ENCODE data around the gene HSDL2.
A peak's percentile ranks its signal among the peaks of the same experiment; 100 is the strongest.
"Not testable (repeated sequence)": the region's sequence is repeated elsewhere in the genome, so short reads cannot be mapped to it uniquely, and the experiment has no call there.

HSDL2 gene

DNA sequence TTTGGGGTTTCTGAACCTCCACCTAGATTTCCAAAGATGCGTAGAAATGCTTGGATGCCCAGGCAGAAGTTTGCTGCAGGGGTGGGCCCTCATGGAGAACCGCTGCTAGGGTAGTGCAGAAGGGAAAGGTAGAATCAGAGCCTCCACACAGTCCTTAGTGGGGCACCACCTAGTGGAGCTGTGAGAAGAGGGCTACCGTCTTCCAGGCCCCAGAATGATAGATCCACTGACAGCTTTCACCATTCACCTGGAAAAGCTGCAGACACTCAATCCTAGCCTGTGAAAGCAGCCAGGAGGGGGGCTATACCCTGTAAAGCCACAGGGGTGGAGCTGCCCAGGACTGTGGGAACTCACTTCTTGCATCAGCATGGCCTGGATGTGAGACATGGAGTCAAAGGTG, 13.3 kb upstream of the HSDL2 start:
- no peak for DNase-seq (ENCODE audit: low spot score)

DNA sequence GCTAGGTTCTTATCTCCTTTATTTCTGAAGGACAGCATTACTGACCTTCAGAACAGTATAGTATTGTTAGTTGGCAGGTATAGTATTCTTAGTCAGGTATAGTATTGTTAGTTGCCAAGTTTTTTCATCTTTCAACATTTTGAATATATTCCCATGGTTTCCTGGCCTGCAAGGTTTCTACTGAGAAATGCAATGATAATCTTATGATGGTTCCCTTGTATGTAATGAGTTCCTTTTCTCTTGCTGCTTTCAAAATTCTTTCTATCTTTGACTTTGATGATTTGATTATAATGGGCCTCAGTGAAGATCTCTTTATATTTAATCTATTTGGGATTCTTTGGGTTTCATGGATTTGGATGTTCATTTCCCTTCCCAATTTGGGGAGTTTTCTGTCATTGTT, 12.4 kb upstream of the HSDL2 start:
- DNase-seq (ENCODE audit: low spot score), result no peak

DNA sequence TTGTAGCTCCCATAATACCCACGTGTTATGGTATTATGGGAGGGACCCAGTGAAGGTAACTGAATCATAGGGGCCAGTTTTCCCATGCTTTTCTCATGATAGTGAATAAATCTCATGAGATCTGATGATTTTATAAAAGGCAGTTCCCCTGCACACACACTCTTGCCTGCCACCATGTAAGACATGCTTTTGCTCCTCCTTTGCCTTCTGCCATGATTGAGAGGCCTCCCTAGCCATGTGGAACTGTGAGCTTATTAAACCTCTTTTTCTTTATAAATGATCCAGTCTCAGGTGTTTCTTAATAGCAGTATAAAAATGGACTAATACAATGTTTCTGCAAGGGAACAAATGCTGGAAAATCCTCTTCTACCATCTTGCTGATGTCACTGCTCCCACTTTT, 10.1 kb upstream of the HSDL2 start:
- no peak for DNase-seq (ENCODE audit: low spot score)

DNA sequence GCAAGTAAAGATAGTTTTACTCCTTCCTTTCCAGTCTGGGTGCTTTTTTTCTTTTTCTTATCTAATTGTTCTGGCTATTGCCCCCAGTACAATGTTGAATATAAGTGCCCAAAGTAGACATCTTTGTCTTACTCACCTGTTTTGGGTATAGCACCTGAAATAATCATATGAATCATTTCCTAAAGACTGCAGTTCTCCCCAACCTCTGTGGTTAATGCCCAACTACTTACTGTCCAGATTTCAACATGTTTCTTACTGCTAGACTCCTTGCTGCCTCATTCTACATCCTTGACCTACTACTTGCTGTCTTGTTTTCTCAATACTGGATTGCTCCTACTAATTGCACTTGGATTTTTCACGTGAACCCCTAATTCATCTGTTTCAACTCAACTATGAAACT, 8.8 kb upstream of the HSDL2 start:
- no peak for DNase-seq (ENCODE audit: low spot score)

DNA sequence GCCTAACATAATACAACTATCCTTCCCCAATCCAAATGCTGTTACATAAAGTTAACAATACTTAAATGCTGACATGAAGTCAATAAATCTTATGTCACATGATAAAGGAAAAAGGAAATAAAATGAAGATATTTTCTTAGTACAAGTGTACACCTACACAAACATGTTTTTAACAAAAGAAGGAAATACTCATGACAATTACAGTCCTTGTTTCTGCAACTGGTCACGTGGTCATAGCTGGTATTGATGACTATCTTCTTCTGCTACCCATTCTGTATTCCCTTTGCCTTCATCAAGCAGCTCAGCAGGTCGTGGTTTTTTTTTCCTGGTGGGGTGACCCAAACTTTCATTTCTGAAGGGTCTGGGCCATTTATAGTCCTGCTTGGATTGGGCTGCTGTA, 6.2 kb upstream of the HSDL2 start:
- not testable (repeated sequence) for DNase-seq (ENCODE audit: low spot score)

DNA sequence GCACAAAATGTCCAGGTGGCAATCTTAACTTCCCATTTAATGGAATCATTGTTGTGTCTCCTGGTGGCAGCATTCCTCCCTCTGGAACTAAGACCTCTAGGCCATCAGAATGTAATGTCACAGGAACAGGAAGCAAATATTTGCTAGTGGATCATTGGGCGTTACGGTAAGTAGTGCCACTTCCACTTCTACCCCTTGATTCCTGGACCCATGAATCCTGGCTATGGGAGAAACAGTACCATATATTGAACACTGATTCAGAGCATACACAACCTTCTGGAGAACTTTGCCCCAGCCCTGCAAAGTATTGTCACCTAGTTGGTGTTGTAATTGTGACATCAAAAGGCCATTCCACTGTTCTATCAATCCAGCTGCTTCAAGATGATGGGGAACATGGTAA, 5.7 kb upstream of the HSDL2 start:
- DNase-seq (ENCODE audit: low spot score), result not testable (repeated sequence)

DNA sequence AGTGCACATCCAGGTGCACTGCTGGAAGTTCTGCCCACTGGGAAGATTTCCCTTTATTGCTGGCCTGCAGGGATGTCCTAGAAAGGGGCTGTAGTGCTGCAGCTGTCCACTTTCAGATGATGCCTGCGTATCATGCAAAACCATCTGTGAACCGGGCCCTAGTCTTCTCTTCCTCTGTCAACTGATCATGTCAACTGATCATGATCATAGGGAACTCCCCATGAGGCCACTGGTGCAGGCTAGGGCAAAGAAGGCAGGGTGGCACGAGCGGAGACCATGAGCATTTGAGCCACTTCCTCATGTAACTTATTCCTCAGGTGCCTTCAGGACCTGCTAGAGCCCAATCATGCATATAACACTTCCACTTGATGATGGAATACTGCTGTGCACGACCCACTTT, 4.5 kb upstream of the HSDL2 start:
- DNase-seq (ENCODE audit: low spot score), result no peak

DNA sequence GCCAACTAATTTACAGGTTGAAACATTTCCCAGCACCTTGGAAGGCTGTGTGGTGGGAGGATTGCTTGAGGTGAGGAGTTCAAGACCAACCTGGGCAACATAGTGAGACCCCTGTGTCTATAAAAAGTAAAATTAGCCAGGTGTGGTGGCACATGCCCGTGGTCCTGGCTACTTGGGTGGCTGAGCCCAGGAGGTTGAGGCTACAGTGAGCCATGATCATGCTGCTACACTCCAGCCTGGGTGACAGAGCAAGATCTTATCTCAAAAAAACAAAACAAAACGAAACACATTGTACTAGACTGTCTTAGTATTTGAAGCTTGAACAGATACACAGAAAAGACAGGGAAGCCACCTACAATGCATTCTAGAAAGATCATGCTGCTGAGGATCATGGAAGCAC, 2.8 kb upstream of the HSDL2 start:
- no peak for DNase-seq (ENCODE audit: low spot score)

DNA sequence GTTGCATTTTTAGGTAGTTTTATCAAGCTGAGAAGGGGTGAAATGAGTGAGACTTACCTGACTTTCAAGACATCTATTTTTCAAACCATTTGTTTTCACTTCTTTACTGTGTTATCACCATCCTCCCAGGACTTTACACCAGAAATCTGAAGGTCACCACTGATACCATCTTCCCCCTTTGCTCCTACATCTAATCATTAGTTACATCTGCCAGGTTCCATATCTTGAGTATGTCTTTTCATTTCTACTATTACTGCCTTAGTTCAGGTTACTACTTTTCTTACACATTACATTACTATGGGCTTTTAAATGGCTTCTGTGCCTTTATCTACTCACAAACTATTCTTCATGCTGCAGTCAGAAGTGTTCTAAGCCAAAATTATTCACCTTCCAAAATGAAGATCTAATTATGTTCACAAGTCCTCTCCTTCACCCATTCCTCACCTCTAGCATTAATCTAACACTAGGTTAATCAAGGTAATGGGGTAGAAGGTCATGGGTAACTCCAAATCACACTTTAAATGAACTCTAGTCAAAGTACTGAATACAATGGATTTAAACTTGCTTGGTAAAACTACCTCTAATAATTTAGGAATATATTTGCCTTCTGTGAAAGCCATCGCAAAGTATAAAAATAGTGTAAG, 2.1 kb upstream of the HSDL2 start:
- DNase-seq (ENCODE audit: low spot score), result no peak

DNA sequence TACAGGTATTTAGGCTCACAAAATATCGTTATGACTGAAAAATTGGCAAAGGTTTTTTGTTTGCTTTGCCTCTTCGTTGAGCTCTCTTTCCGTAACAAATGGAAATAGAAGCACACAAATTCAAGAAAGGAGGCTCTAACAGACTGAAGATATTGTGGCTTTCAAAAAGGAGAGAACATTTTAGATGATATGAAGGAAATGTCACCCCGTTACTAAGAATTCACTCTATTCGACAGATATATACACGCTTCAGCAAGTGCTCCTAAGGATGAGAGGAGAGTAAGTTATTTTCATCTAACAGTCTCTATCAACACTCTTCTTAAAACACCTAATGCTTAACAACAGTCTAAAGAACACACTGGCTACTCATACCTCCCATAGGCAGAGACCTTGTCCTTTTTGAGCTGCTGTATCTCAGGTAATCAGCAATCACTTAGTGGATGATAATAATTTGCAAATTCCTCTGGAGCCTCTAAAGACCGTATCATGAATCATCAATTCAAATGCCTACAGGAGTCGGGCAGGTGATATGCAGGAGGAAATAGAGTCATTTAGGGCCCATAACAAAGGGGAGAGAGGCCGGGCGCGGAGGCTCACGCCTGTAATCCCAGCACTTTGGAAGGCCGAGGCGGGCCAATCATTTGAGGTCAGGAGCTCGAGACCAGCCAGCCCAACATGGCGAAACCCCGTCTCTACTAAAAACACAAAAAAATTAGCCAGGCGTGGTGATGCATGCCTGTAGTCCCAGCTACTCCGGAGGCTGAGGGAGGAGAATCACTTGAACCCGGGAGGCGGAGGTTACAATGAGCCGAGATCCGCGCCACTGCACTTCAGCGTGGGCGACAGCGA, 1.4 kb upstream of the HSDL2 start:
- DNase-seq (ENCODE audit: low spot score), result no peak

DNA sequence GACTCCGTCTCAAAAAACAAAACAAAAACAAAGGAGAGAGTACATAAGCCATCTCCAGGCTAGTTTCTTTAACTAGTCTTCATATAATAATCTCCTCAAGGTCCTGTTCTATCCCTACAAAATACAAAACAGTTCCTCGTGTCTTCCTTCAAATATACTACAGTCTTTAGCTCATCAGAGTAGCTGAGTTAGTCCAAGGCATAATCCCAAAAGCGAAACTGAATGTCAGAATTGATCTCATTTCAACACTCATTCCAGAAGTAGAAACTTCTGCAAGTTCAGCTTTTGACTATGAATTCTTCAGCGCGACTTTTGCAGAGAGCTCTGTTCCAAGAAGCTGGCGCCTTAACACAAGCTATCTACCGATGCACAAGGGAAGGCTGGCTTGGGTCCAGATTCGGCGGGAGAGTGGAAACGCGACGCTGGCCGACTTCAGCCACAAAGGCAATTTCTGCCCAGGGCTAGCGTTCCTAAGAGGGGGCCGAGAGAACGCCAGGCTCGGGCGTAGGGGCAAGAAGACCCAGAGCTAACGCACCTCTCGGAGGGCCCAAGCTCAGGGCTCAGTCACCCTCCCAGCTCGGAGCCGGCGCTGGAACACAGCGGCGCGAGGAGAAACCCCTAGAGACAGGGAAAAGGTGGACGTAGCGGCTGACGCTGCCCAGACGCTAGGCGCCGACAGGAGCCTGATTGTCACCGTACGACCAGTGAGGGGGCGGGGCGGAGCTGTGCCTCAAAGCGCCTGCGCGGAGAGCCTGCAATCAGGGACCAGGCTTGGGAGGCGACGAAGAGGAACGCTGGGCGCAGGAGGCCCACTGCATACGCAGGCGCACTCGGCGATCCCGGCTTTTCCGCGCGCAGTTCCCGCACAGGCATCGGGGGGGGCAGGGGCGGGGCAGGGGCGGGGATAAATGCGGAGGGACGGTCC, 469 bp upstream of the HSDL2 start:
- peak; percentile 100 for DNase-seq (ENCODE audit: low spot score)

DNA sequence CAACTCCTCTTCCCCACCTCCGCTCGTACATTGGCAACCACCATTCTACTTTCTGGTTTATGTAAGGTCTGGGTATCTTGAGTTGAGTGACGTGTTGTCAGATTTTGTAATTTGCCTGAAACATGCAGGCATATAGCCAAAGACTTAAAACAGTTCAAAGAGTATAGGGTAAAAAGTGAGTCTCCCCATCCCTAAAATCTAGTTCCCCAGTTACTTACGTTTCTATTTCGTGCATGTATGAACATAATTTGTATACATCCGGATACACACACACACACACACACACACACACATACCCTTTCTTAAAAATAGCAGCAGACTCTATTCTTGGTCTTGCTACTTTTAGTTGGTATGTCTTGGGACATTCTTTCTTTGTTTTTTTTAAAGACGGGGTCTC, 915 bp downstream of the HSDL2 start:
- DNase-seq (ENCODE audit: low spot score), result no peak

DNA sequence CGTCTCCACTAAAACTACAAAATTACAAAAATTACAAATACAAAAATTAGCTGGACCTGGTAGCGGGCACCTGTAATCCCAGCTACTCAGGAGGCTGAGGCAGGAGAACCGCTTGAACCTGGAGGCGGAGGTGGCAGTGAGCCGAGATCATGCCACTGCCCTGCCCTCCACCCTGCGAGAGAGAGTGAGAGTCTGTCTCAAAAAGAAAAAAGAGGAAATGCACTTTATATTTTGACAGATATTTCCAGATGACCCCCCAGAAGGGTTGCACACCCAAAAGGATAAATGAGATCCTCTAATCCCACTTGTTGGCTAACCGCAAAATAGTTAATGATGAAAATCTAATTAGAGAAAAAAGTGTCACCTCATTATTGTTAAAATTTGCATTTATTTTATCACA, 2.2 kb downstream of the HSDL2 start:
- DNase-seq (ENCODE audit: low spot score), result no peak

DNA sequence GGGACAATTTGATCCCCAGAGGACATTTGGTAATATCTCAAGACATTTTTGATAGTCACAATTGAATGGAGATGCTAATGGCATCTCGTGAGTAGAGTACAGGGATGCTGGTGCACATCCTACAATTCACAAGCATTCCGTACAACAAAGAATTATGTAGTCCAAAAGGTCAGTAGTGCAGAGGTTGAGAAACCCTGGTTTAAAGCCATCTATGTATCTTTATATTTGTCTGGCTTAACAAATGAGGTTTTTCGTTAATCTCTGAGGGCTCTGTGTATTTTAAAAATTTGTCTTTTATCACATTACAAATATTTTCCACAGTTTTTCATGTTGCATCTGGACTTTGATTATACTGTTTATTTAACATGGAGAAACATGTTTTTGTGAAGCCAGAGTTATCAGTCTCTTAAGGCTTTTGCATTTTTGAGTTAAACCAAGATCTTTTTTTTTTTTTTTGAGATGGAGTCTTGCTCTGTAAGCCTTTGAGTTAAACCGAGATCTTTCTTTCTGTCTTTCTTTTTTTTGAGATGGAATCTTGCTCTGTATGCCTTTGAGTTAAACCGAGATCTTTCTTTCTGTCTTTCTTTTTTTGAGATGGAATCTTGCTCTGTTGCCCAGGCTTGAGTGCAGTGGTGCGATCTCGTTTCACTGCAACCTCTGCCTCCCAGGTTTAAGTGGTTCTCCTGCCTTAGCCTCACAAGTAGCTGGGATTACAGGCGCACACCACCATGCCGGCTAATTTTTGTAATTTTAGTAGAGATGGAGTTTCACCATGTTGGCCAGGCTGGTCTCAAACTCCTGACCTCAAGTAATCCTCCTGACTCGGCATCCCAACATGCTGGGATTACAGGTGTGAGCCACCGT, 2.8 kb downstream of the HSDL2 start:
- no peak for DNase-seq (ENCODE audit: low spot score)

DNA sequence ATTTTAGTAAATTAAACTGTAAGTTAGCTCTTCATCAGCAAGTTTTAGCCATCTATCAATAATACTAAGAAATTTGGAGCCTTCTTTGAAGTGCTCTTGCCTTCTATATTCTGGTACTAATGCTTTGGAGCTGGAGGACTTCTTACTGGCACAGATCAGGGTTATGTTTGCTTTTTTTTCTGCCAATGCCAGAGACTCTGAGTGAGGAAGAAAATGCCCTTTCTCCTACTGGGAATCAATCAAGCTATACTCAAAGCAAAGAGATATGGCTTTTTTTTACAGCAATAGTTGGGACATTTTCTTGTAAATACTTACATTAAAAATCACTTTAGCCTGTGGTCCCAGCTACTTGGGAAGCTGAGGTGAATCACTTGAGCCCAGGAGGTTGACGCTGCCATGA, 4.3 kb downstream of the HSDL2 start:
- no peak for DNase-seq (ENCODE audit: low spot score)

DNA sequence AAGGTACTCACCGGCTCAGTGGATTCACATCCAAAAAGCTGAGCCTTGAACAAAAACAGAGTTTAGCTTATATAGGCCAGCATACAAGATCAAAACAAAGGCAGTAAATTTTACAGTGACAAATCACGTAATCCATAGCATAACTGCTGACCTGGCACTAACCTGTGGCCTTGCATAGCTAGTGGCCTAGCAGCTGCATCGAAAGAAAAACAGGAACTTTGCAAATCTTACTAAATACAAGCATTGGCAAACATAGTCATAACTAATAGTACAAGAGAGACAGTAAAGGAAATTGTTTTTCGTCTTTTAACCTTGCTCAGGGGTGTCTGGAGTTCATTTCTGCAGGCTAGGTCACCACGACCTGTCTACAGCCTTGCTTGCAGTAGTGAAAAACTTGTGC, 4.8 kb downstream of the HSDL2 start:
- DNase-seq (ENCODE audit: low spot score), result no peak

DNA sequence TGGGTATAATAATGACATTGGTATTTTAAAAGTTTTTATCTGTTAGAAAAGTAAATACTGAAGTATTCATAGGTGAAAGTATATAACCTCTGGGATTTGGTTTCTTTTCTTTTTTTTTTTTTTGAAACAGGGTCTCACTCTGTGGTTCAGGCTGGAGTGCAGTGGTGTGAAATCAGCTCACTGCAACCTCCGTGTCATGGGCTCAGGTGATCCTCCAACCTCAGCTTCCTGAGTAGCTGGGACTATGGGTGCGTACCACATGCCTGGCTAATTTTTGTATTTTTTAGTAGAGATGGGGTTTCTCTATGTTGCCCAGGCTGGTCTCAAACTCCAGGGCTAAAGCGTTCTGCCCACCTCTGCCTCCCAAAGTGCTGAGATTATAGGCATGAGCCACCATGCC, 7.2 kb downstream of the HSDL2 start:
- DNase-seq (ENCODE audit: low spot score), result no peak

DNA sequence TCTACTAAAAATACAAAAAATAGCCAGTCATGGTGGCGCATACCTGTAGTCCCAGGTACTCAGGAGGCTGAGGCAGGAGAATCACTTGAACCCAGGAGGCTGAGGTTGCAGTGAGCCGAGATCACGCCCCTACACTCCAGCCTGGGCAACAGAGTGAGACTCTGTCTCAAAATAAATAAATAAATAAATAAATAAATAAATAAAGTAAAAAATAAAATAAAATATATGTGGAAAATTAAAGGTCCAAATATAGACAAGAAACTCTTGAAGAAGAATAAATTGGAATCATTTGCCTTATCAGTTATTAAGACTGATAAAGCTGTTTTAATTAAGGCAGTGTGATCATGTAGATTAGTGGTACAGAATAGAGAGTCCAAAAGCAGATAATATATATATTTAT, 10.0 kb downstream of the HSDL2 start:
- DNase-seq (ENCODE audit: low spot score), result not testable (repeated sequence)

DNA sequence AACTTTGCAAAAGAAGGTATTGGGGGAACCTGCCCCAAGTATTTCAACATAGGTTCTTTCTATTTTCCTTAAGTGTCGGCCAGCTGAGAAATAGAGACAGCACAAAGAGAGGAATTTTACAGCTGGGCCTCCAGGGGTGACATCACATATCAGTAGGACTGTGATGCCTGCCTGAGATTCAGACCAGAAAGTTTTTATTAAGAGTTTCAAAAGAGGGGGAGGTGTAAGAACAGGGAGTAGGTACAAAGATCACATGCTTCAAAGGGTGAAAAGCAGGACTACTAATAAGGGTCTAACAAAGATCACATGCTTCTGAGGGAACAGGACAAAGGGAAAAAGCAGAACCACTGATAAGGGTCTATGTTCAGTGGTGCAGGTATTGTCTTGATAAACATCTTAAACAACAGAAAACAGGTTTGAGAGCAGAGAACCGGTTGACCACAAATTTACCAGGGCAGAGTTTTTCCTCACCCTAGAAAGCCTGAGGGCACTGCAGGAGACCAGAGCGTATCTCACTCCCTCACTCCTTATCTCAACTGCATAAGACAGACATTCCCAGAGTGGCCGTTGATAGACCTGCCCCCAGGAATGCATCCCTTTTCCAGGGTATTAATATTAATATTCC, 12.1 kb downstream of the HSDL2 start:
- DNase-seq (ENCODE audit: low spot score), result not testable (repeated sequence)

DNA sequence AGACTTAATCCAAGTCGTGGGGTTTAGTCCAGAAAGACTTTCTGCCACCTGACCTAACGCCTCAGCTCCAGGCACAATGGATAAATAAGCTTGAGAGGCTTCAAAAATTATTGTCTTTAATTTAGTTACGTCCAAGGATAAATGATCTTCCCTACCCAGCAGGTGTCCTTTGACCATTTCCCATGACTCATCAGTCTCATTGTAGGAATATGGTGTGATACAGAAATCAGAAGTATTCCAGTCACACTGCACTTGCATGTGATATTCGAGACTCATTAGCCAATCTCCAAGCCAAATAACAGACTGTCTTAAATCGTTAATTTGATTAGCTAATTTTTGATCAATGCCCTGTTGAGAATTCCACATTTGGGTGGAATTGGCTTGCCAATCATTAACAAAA, 13.2 kb downstream of the HSDL2 start:
- not testable (repeated sequence) for DNase-seq (ENCODE audit: low spot score)

DNA sequence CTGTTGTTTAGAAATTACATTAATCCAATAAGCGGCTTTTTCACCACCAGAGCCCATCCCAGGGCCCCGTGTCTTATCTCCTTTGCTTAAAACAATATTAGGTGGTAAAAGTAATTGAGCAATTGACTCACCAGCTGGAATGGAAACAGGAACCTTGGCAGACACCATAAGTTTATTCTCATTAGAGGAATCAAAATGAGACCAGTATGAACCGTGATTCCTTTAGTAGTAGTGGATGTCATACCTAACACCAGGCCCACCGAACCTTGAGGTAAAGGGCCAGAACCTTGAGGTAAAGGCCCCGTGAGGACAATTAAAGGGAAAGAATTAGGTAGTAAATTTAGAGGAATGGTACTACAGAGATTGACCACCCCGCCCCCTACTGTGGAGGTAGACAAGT, 16.5 kb downstream of the HSDL2 start:
- no peak for DNase-seq (ENCODE audit: low spot score)

Data from ecto neural progenitor cell (in vitro differentiated cells).